Tibial artery (tissue), 4 donors: Measurements from ENCODE around the gene SPEM2.
A peak's percentile ranks its signal among the peaks of the same experiment; 100 is the strongest.

Experiments
- DNase-seq, 2 donors: peaks; one replicate each; pipeline ENCODE4 v3.0.0-alpha.2; 2019
- H3K27ac ChIP-seq, 2 donors: fragments of 200-600 bp; sonication (generic) in 1 of 2; 1 replicate in 1 of 2; 2 replicates in 1 of 2; pipeline ENCODE4 v1.5.1; 2018 to 2019; ENCODE audit warnings: mild to moderate bottlenecking in 1 of 2
- H3K27me3 ChIP-seq, 2 donors: fragments of 200-600 bp; sonication (generic) in 1 of 2; one replicate each; pipeline versions ENCODE4 v1.5.1 to v1.6.0; 2016 to 2019
- H3K36me3 ChIP-seq, 3 donors: fragments of 200-600 bp; sonication (generic) in 2 of 3; one replicate each; pipeline ENCODE4 v1.5.1; 2016 to 2019; ENCODE audit warnings: mild to moderate bottlenecking in 2 of 3
- H3K4me1 ChIP-seq, 4 donors: fragments of 200-600 bp; sonication (generic) in 2 of 4; 1 replicate in 3 of 4; 2 replicates in 1 of 4; pipeline ENCODE4 v1.5.1; 2016 to 2019
- H3K4me3 ChIP-seq, 2 donors: fragments of 200-600 bp; sonication (generic) in 1 of 2; 1 replicate in 1 of 2; 2 replicates in 1 of 2; pipeline ENCODE4 v1.5.1; 2018 to 2019; ENCODE audit warnings: mild to moderate bottlenecking in 2 of 2
- H3K9me3 ChIP-seq, 3 donors: fragments of 200-600 bp; sonication (generic) in 1 of 3; one replicate each; pipeline ENCODE4 v1.5.1; 2016 to 2019
- CTCF ChIP-seq, 2 experiments: fragments of 200-600 bp in 1 of 2; fragments of 450-650 bp in 1 of 2; IDR thresholded peaks; one replicate each; pipeline ENCODE4 v1.5.1; 2017 to 2019; ENCODE audit warnings: antibody characterized with exemption in 2 of 2, mild to moderate bottlenecking in 1 of 2, moderate library complexity in 1 of 2
- intact Hi-C: fragments of 100-400 bp; cut with DNase I; formaldehyde crosslinking; loops from one replicate; pipeline ENCODE4 v1.15.0; 2023; ENCODE audit warnings: low total_unique reads

Gene SPEM2

GRCh38 chr17:7435676-7436555, 10.5 kb downstream of the SPEM2 start:
- intact Hi-C loops: loop anchor here (5.0 kb wide), 3 partner anchors 41 to 126 kb away; partner anchors contain the start of genes KCTD11, SENP3 and ZBTB4

GRCh38 chr17:7436556-7437368, 11.3 kb downstream of the SPEM2 start:
- intact Hi-C loops: loop anchor here (5.0 kb wide), 3 partner anchors 41 to 126 kb away; partner anchors contain the start of genes KCTD11, SENP3 and ZBTB4
- Histone ChIP-seq H3K36me3 (no peaks in the 10 kb centered on the region), H3K4me3 (peak overlapping the region; percentile 55 to 71), H3K4me1 (peaks cover 0 to 60% (median 48%) of the 10 kb centered on the region in 4 donors), H3K27ac (peak overlapping the region; percentile 59 to 61), H3K27me3 (peaks cover 3 to 45% of the 10 kb centered on the region in 2 donors), H3K9me3 (no peaks in the 10 kb centered on the region)
- peak; percentile 58 to 88 for DNase-seq
- peak; percentile 86 to 88 for TF ChIP-seq CTCF (IDR thresholded peaks at IDR 0.05)

More at GRCh38 chr17:7435676-7436555, 10.5 kb downstream of the SPEM2 start:
- H3K36me3 ChIP-seq: no peaks in the 10 kb centered on the region
- H3K4me1 ChIP-seq: peaks cover 0 to 56% (median 47%) of the 10 kb centered on the region in 4 donors
- DNase-seq: no peak
- H3K27me3 ChIP-seq: peaks cover 3 to 36% of the 10 kb centered on the region in 2 donors
- no peak for TF ChIP-seq CTCF (IDR thresholded peaks at IDR 0.05)
- H3K9me3 ChIP-seq: no peaks in the 10 kb centered on the region
- peak overlapping the region; percentile 59 to 65 for H3K27ac ChIP-seq
- peak overlapping the region; percentile 55 to 71 for H3K4me3 ChIP-seq

GRCh38 chr17:7437369-7437863, 12.0 kb downstream of the SPEM2 start:
- TF ChIP-seq CTCF (IDR thresholded peaks at IDR 0.05): no peak
- peaks cover 0 to 60% (median 48%) of the 10 kb centered on the region in 4 donors for H3K4me1 ChIP-seq
- H3K27ac ChIP-seq: no peak overlapping the region
- intact Hi-C loops: loop anchor here (5.0 kb wide), 3 partner anchors 40 to 125 kb away; partner anchors contain the start of genes KCTD11, SENP3 and ZBTB4
- H3K36me3 ChIP-seq: no peaks in the 10 kb centered on the region
- no peaks in the 10 kb centered on the region for H3K9me3 ChIP-seq
- H3K27me3 ChIP-seq: peaks cover 3 to 45% of the 10 kb centered on the region in 2 donors
- no peak for DNase-seq
- peak overlapping the region; percentile 55 to 71 for H3K4me3 ChIP-seq

- DNase-seq: peak; percentile 64 to 79
- intact Hi-C loops: loop anchor here (5.0 kb wide), 3 partner anchors 39 to 124 kb away; partner anchors contain the start of genes KCTD11, SENP3 and ZBTB4
- peaks cover 0 to 60% (median 48%) of the 10 kb centered on the region in 4 donors for H3K4me1 ChIP-seq
- TF ChIP-seq CTCF (IDR thresholded peaks at IDR 0.05): no peak
- no peaks in the 10 kb centered on the region for H3K36me3 ChIP-seq
- H3K27ac ChIP-seq: no peak overlapping the region
- H3K9me3 ChIP-seq: no peaks in the 10 kb centered on the region
- peaks cover 3 to 45% of the 10 kb centered on the region in 2 donors for H3K27me3 ChIP-seq
- H3K4me3 ChIP-seq: peak overlapping the region; percentile 11 to 71
Measured at GRCh38 chr17:7437950-7438614, 12.7 kb downstream of the SPEM2 start.
